DMS 273 (cell line): Measurements from ENCODE around the gene HTRA2.
"Not testable (repeated sequence)": the region's sequence is repeated elsewhere in the genome, so short reads cannot be mapped to it uniquely, and the experiment has no call there.

Experiments
- DNase-seq: peaks from one replicate; lab custom pipeline; 2025; ENCODE audit not compliant: unreplicated experiment; lab: John Stamatoyannopoulos, UW

Gene HTRA2

GRCh38 chr2:74529357-74530238 lies at the start of gene HTRA2, which contains the start of gene AUP1:
HTRA2 (plus strand) TSS chr2:74529933; CDS start chr2:74530007, 74 bp downstream.
AUP1 (minus strand) TSS chr2:74529706; CDS start chr2:74529629, 77 bp downstream.
- peak; percentile 99 for DNase-seq

- DNase-seq: no peak
Measured at GRCh38 chr2:74481431-74481830, 48.3 kb upstream of the HTRA2 start.

DNA sequence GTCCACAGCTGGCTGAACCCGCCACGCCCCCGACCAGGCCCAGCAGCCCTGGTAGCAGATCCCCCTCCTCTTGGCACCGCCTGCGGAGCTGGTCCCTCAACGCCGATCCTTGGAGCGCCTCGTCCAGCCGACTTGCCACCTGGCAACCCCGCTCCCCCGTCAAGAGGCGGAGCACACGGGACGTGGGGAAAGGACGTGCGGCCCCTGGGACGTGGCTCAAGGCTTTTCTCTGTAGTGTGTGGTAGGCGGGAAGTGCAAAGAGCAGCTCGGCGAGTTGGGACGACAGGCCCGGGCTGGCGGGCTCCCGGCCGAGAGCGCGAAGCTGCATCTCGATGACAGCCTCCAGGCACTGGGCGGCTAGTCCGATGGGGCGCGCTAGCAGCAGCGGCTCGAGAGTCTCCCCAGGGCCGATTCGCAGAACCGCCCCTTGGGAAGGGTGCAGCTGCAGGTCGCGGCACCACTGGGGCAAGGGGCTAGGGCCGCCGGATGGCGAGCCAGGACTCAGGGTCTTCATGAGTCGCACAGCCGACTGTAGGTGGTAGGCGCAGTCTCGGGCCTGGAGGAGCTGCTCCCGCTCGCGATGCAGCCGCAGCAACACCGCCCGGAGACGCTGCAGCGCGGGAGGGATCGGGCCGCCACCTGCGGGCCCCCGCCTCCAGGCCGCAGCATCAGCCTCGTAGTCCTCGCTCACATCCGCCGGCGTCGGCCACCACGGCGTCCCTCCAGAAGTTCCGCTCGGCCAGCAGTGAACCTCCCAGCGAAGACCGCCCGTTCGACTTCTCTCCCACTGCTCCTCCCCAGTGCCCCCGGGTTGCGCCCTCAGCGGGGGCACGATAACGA lies 47.6 kb upstream of the HTRA2 start:
- peak; percentile 83 for DNase-seq

DNA sequence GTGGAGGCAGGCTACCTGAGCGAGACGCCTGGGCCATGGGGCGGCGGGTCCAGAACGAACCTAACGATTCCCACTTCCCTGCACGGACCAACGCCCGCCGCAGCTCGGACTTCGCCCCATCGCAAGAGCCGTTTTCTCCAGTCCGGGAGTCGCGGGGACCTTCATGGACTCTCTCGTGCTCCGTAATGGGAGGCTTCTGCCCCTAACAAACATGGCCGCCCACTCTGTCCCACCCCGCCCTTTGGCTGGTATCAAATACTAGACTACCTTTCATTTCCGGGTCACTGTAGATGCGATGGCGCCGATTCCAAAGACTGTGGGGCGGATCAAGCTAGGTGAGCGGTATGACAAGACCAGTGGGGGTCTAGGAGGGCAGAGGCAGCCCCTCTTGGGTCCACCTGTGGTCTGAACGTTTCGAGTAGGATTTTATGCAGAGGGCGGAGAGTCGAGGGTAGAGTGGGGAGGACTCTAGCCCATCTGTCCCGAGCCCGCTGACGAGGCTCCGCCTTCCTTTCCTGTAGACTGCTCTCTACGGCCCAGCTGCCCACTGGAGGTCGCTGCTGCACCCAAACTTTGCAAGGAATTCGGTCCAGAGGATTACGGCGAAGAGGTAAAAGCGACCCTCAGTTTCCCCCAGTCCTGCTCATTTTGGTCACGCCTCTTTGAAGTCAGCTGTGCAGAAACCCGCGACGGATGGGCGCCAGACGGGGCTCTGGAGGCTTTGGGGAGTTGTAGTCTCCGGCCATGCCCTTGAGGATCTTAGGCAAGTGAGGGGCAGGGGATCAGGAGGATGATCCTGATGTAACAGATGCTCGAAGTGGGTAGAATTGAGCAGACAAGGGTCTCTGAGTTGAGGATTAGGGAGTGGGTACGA lies 46.7 kb upstream of the HTRA2 start, which contains the start of the genes CCDC142 and TTC31:
Gene CCDC142, minus strand, starts transcription at position 198 of the 874 bp plus-strand sequence. Its CDS starts 161 bp downstream, at position 37.
Gene TTC31, plus strand, starts transcription at position 281 of the 874 bp plus-strand sequence. Its CDS starts 15 bp downstream, at position 296.
- peak; percentile 97 for DNase-seq

- not testable (repeated sequence) for DNase-seq
Measured at GRCh38 chr2:74483675-74484164, 46.0 kb upstream of the HTRA2 start.

DNA sequence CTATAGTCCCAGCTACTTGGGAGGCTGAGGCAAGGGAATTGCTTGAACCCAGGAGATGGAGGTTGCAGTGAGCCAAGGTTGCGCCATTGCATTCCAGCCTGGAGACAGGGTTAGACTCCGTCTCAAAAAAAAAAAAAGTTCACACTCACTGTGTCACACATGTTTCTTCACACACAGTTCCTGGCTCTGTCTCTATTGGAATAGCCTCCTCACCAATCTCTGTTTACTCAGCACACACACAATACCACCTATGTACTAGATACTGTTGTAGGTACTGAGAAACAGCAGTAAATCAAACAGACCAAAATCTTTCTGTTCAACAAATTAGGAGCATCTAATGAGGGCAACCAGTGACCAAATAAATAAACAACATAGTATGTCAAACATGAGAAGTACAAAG lies 43.6 kb upstream of the HTRA2 start:
- DNase-seq: no peak

DNA sequence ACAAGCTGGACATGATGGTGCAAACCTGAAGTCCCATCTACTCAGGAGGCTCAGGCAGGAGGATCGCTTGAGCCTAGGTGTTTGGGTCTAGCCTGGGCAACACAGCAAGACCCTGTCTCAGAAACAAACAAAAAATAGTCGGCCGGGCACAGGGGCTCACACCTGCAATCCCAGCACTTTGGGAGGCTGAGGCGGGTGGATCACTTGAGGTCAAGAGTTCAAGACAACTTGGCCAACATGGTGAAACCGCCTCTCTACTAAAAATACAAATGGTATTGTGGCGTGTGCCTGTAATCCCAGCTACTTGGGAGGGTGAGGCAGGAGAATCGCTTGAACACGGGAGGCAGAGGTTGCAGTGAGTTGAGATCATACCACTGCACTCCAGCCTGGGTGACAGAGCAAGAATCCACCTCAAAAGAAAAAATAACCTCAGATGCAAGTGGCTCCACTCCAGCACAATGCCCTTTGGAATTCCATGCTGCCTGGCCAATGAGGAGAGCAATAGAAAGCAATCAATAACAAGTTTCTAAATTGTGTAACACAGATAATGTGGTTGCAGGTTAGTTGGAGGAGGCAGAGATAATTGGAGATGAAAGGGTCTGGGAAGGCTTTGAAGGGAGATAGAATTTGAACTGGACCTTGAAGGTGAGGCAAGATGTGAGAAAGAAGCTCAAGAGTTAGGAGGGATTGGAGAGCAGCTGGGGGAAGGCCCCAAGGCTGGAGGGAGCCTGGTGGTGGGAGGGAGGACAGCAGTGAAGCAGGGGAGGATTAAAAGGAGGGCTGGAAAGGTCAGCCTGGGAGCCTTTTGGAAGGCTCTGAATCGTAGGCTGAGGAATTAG lies 40.9 kb upstream of the HTRA2 start:
- DNase-seq: no peak

GRCh38 chr2:74489906-74490305 lies 39.8 kb upstream of the HTRA2 start:
- no peak for DNase-seq

GRCh38 chr2:74491648-74492544 lies 37.8 kb upstream of the HTRA2 start:
- no peak for DNase-seq

- no peak for DNase-seq
Measured at GRCh38 chr2:74493546-74493945, 36.2 kb upstream of the HTRA2 start.

- DNase-seq: no peak
Measured at GRCh38 chr2:74495440-74495839, 34.3 kb upstream of the HTRA2 start.

GRCh38 chr2:74496997-74497776 lies 32.5 kb upstream of the HTRA2 start:
- DNase-seq: peak; percentile 16

DNA sequence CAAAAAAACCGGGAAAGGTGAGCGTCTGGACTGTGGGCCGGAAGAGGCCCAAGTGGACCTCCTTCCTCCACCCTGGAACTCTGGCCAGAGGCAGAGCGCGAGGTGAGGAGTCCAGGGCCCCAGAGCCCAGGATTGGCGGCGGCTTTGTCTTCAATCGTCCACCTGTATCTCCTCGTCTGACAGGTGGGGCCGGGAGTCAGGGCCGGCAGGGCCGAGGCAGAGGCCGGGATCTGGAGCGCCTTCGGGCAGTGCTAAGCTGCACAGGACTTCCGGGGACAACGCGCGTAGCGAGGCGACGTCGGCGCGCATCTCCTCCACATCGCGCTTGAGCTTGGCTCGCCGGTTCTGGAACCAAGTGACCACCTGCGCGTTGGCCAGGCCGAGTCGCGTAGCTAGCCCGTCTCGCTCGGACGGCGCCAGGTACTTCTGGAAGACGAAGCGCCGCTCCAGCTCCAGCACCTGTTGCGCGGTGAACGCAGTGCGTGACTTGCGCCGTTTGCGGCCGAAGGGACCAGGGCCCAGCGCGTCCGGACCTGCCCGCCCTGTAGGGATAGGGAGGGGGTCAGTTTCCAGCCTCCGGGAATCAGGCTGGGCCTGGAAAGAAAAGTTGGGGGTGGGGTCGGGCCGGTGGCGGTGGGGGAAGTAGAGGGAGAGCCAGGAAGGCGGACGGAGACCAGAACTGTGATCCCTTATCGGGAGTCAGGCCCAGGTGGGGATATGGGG lies 31.8 kb upstream of the HTRA2 start:
- peak; percentile 47 for DNase-seq

DNA sequence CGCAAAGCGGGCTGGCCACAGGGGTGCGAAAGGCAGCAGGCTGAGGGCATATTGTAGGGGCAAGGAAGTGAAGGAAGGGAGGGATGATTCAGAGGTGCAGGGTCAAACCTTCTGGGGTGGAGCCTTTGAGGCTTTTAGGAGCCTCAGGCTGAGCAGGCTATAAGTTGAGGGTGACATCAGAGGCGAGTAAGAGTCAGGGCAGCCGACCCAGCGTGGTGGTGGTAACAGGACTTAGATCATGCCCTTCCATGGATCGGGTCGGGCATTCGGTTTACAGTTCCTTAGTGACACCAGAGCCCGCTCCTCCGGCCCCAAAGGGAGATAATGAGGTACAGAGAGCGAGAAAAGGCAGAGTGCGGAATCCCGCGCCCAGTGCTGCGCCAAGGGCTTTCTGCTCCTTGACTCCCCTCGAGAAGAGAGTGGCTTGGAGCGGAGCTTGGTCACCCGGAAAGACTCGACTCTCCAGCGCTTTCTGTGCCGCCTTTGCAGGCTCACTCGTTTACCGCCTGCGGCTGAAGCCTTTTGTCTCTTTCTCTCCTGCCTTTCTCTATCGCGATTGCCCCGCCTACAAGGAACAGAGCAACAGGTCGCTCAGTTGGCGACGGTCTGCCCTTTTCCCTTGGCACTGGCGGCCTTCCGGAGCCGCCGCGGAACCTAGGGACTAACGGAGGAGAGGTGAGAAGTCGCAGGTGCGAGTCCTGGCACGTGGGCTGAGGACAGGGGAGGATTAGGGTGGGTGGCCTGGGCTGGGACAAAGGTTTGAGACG lies 31.1 kb upstream of the HTRA2 start:
- peak; percentile 74 for DNase-seq

GRCh38 chr2:74499267-74499939 lies 30.3 kb upstream of the HTRA2 start, which contains the start of gene LBX2:
LBX2 (minus strand) TSS chr2:74499603; CDS start chr2:74499537, 66 bp downstream.
- peak; percentile 50 for DNase-seq
